Heart right ventricle (tissue), 16 donors: Measurements from ENCODE around the gene NAT8. TPM values are rescaled to one million over a fixed set of nuclear protein-coding genes. Genes with fewer than 3 reads are reported as not detected.
A peak's percentile ranks its signal among the peaks of the same experiment; 100 is the strongest.
"Not testable (repeated sequence)": the region's sequence is repeated elsewhere in the genome, so short reads cannot be mapped to it uniquely, and the experiment has no call there.

Experiments
- ATAC-seq, 8 donors: fragments of 200-7000 bp; cut with Tn5 transposase; one replicate each; pipeline ENCODE4 v1.9.1; 2020; ENCODE audit warnings: mild to moderate bottlenecking in 8 of 8, moderate library complexity in 8 of 8, moderate number of reproducible peaks in 1 of 8
- DNase-seq, 2 donors: peaks; one replicate each; pipeline ENCODE4 v3.0.0-alpha.2; 2020
- H3K27ac ChIP-seq, 10 donors: fragments of 200-600 bp; sonication (generic) in 2 of 10; one replicate each; pipeline versions ENCODE4 v1.5.0 to v1.8.0; 2020 to 2022; ENCODE audit warnings: mild to moderate bottlenecking in 3 of 10
- H3K27me3 ChIP-seq, 7 donors: fragments of 200-600 bp; one replicate each; pipeline ENCODE4 v1.8.0; 2021 to 2022; ENCODE audit warnings: mild to moderate bottlenecking in 2 of 7
- H3K36me3 ChIP-seq, 9 donors: fragments of 200-600 bp; sonication (generic) in 1 of 9; one replicate each; pipeline versions ENCODE4 v1.5.0 to v1.8.0; 2020 to 2022; ENCODE audit warnings: mild to moderate bottlenecking in 2 of 9
- H3K4me1 ChIP-seq, 9 donors: fragments of 200-600 bp; sonication (generic) in 1 of 9; one replicate each; pipeline versions ENCODE4 v1.5.0 to v1.8.0; 2020 to 2022; ENCODE audit warnings: mild to moderate bottlenecking in 4 of 9
- H3K4me3 ChIP-seq, 10 donors: fragments of 200-600 bp; sonication (generic) in 2 of 10; one replicate each; pipeline versions ENCODE4 v1.5.0 to v1.8.0; 2020 to 2022; ENCODE audit warnings: mild to moderate bottlenecking in 7 of 10, moderate library complexity in 2 of 10
- H3K9me3 ChIP-seq, 11 donors: fragments of 200-600 bp in 10 of 11; sonication (generic) in 2 of 11; one replicate each; pipeline versions ENCODE4 v1.5.0 to v1.8.0; 2013 to 2022; ENCODE audit warnings: mild to moderate bottlenecking in 2 of 11, control low read depth in 1 of 11, moderate library complexity in 1 of 11
- CTCF ChIP-seq, 9 donors: fragments of 200-600 bp; sonication (generic) in 2 of 9; IDR thresholded peaks; one replicate each; pipeline versions ENCODE4 v1.5.0 to v1.8.0; 2021 to 2022; ENCODE audit warnings: antibody characterized with exemption in 9 of 9, mild to moderate bottlenecking in 5 of 9, moderate library complexity in 1 of 9
- WGBS, 2 donors: extraction: QIAGEN DNeasy Blood & Tissue Kit; methylation state at CpG; one replicate each; pipeline ENCODE4 v1.1.7; 2013; ENCODE audit warnings: inconsistent platforms in 1 of 2; 5-methylcytosine and 5-hydroxymethylcytosine counted together
- intact Hi-C, 10 donors: fragments of 100-400 bp; cut with DNase I; formaldehyde crosslinking; loops; one replicate each; pipeline versions ENCODE4 v1.11.1 to v1.14.2; 2022
- long read RNA-seq, 3 donors: library from polyadenylated mRNA; unstranded; transcript quantifications; one replicate each; pipeline ENCODE4 v2.0.0, GENCODE V29; 2020 to 2021
- polyA plus RNA-seq, 2 donors: library from polyadenylated mRNA; stranded (reverse); fragments of 200-250 nt; gene quantifications; one replicate each; pipeline ENCODE4 v1.2.3, GENCODE V29; 2013
- total RNA-seq, 10 donors: library from RNA; stranded (reverse); fragmentation: NEBNext Ultra II Directional in 3 of 10; extraction: Animal tissue kit (Norgen Biotek cat#: 25700) in 3 of 10; gene quantifications; one replicate each; pipeline versions ENCODE4 v1.2.1 to v1.2.4, GENCODE V29; 2021 to 2023
- donor health status: Arrhythmogenic right ventricular cardiomyopathy.
- donor health status: ischemic (EF 13 %, LVEDD 7.1; RV severe dilation, severe dysfunction).
- donor health status: healthy with polysubstance abuse.
- donor health status: DM: no; HTN: yes; CAD: no.
- donor health status: DM: no; HTN: no; CAD: no.
- donor health status: ischemic (EF 25% LVEDD 6.9; RV normal size, moderate dysfunction).
- donor health status: ischemic (EF 25% LVEDD 5.7; RV mildly dilated, moderate dysfunction).
- donor health status: healthy.
- donor health status: DM: yes; HTN: yes; CAD: no.
- donor health status: Ischemic cardiomyopathy.
- donor health status: ischemic (EF 35%, LVEDD 5.7; RV mildly dilated, moderate dysfunction).
- donor health status: nonischemic (EF 11% LVEDD 7.7; RV severe dilation, severe dysfunction).
- donor health status: DM: yes; HTN: yes; CAD: no.
- donor health status: PGD.
- donor health status: ischemic (EF 29% LVEDD 5.4; RV normal size, mild dysfunction).
- donor health status: nonischemic (EF 23%, LVEDD 6.1; RV moderate dilation, normal function).

NAT8 gene
- total RNA-seq, result not detected
- not detected for polyA plus RNA-seq
- long read RNA-seq, donor 1, result 0 reads
- long read RNA-seq, donor 2, result 0 reads
- long read RNA-seq, donor 3, result 0 reads

- intact Hi-C loops, result no loop called here
- ATAC-seq, result no peak
- no peak for DNase-seq
- no peak for TF ChIP-seq CTCF (IDR thresholded peaks at IDR 0.05)
- 58 to 74% methylated on average over 13 of the region's 13 CpGs for WGBS, 2 donors
- peaks cover 0 to 5% (median 0%) of the 10 kb centered on the region in 9 donors for H3K4me1 ChIP-seq
- no peak within 1 kb of the TSS for H3K27ac ChIP-seq
- peaks cover 0 to 6% (median 0%) of the 10 kb centered on the region in 11 donors for H3K9me3 ChIP-seq
- H3K36me3 ChIP-seq, result no peaks in the 10 kb centered on the region
- H3K27me3 ChIP-seq, result no peaks in the 10 kb centered on the region
- H3K4me3 ChIP-seq, result no peak within 1 kb of the TSS
Observed at GRCh38 chr2:73642338-73643018, at the start of gene NAT8. NAT8 (minus strand) TSS chr2:73642422; CDS start chr2:73641628, 794 bp downstream.

GRCh38 chr2:73690372-73691088 lies 48.3 kb upstream of the NAT8 start:
- not testable (repeated sequence) for H3K36me3 ChIP-seq, H3K27me3 ChIP-seq, DNase-seq, H3K9me3 ChIP-seq, H3K27ac ChIP-seq, H3K4me1 ChIP-seq, H3K4me3 ChIP-seq
- peak; percentile 61 to 87 (median 81) for ATAC-seq
- WGBS, 2 donors, result 24 to 54% methylated on average over 2 to 4 of the region's 4 CpGs
- peak in 8 of 9 donors; percentile 32 to 72 (median 61) for TF ChIP-seq CTCF (IDR thresholded peaks at IDR 0.05)
- intact Hi-C loops, result loop anchor here in 2 of 10 donors (10.0 kb wide), 1 partner anchor 84 kb away; no protein-coding TSS in a partner anchor

GRCh38 chr2:73688494-73688893 lies 46.3 kb upstream of the NAT8 start:
- H3K36me3 ChIP-seq, intact Hi-C loops, H3K4me1 ChIP-seq, ATAC-seq, H3K27me3 ChIP-seq, H3K27ac ChIP-seq, DNase-seq, H3K9me3 ChIP-seq, H3K4me3 ChIP-seq: not testable (repeated sequence)
- 96 to 97% methylated on average over 5 of the region's 5 CpGs for WGBS, 2 donors

- DNase-seq (no peak), ATAC-seq (peak in 6 of 8 donors; percentile 15 to 70 (median 41))
- Histone ChIP-seq H3K36me3 (no peaks in the 10 kb centered on the region), H3K9me3 (peaks cover 0 to 6% (median 0%) of the 10 kb centered on the region in 11 donors), H3K27me3 (no peaks in the 10 kb centered on the region), H3K4me1 (no peaks in the 10 kb centered on the region), H3K27ac (no peak overlapping the region), H3K4me3 (no peak overlapping the region)
- intact Hi-C loops, result no loop called here
- TF ChIP-seq CTCF (IDR thresholded peaks at IDR 0.05), result no peak
- 83 to 91% methylated on average over 4 of the region's 4 CpGs for whole genome bisulfite sequencing, 2 donors
Observed at GRCh38 chr2:73685764-73686438, 43.7 kb upstream of the NAT8 start.
